C4-2B (cell line): ENCODE measurements around the gene TMED6.

Source experiments
- ZFX ChIP-seq: fragments of 450-650 bp; IDR thresholded peaks from 2 replicates; pipeline ENCODE4 v1.6.1; 2017
- TF ChIP-seq, protein P1 (sequence below): fragments of 450-650 bp; conservative IDR thresholded peaks from 2 replicates; pipeline ENCODE4 v1.5.1; 2017; ENCODE audit warnings: mild to moderate bottlenecking

DNA sequence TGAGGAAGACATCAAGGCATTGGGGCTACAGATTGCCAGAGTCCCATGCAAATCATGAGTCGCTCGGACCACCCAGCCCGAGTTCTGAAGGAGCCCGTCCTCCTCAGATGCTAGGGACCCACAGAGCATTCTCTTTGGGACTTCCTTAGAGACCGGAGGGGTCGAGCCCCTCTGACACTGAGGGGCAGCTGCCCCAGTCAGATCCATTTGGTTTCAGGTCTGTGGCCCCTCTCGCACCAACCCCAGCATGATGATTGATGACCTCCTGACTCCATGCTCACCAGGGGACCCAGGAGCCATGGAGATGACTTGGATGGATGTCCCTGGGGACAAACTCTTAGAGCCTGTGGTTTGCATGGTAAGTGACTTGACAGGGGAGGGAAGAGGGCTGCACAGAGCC lies 29.2 kb downstream of the TMED6 start:
- TF ChIP-seq, protein P1, sequence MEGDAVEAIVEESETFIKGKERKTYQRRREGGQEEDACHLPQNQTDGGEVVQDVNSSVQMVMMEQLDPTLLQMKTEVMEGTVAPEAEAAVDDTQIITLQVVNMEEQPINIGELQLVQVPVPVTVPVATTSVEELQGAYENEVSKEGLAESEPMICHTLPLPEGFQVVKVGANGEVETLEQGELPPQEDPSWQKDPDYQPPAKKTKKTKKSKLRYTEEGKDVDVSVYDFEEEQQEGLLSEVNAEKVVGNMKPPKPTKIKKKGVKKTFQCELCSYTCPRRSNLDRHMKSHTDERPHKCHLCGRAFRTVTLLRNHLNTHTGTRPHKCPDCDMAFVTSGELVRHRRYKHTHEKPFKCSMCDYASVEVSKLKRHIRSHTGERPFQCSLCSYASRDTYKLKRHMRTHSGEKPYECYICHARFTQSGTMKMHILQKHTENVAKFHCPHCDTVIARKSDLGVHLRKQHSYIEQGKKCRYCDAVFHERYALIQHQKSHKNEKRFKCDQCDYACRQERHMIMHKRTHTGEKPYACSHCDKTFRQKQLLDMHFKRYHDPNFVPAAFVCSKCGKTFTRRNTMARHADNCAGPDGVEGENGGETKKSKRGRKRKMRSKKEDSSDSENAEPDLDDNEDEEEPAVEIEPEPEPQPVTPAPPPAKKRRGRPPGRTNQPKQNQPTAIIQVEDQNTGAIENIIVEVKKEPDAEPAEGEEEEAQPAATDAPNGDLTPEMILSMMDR, result no peak
- TF ChIP-seq ZFX, result no peak
